NCI-H1417 treated with DMSO at 0.1 percent for 48 hours (cell line): Measurements from ENCODE around the gene FBLN1.
"Not testable (repeated sequence)": the region's sequence is repeated elsewhere in the genome, so short reads cannot be mapped to it uniquely, and the experiment has no call there.

Experiments used
- DNase-seq: peaks from one replicate; lab custom pipeline; 2025; lab: John Stamatoyannopoulos, UW

The FBLN1 gene

DNA sequence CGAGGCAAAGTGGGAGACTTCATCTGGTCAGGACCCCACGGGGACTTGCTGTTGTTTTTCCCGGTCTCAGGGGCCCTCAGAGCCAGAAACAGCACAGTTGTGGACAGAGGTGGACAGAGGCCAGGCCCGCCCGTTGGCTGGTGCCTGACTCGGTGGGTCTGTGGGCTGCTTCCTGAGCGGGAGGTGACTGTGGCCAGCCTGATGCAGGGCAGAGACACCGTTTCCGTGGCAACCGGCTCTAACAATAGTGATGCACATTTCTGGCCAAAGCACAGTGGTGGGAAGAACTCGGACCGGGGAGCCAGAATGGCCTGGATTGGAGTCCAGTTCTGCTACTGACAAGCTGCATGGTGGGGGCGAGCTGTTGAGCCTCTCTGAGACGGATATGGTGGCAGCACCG lies 110.3 kb downstream of the FBLN1 start:
- no peak for DNase-seq

DNA sequence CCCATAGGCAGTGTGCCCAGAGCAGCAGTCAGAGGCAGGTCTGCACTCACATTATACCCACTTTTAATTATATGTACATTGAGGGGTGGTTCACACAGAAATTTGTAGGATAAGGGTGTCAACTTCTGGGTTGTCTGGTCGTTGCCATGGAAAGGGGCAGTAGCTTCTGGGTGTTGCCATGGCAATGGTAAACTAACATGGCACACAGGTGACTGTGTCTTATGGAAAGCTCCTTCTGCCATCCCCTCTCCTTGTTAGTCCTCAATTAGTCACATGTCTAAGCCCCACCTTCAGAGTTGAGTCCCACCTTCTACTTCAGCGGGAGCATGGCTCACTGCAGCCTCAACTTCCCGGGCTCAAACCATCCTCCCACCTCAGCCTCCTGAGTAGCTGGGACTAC lies 112.7 kb downstream of the FBLN1 start:
- DNase-seq = no peak

DNA sequence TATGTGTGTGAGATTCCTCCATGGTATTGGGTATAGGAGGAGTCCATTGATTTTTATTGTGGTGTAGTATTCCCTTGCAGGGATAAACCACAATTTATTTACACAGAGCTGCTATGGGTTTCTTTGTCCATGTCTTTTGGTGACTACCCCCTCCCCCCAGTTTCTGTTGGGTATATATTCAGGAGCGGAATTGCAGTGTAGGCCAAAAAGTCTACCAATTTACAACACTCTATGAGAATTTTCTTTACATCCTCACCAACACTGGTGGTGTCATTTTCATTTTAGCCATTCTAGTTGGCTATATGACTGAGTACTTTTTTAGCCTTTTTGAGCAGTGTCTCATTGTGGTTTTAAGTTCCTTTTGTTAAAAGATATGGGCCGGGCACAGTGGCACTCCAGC lies 113.7 kb downstream of the FBLN1 start:
- DNase-seq = no peak

DNA sequence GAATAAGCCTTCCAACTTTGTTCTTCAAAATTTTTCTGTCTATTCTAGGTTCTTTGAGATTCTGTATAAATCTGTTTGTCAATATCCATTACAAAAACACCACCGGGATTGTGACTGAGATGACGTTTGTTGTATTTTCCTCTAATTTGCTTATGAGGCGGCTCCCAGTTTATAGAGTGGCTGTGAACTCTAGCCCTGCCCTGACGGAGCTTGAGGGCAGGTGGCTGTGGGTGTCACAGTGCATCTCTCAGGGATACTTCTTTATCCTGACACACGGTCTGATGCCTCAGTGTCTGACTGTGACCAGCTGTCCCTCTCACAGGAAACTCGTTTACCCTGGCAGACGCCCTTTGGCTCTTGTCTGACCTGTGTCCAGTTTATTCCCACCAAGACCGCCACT lies 115.3 kb downstream of the FBLN1 start:
- DNase-seq = no peak

DNA sequence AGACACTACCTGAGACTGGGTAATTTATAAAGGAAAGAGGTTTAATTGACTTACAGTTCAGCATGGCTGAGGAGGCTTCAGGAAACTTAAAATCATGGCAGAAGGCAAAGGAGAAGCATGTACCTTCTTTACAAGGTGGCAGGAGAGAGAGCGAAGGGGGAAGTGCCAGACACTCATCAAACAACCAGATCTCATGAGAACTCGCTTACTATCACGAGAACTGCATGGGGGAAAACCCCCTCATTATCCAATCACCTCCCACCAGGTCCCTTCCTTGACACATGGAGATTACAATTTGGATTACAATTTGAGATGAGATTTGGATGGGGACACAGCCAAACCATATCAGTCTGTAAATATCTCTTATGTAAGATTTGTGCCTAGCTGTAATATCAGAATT lies 118.0 kb downstream of the FBLN1 start:
- no peak for DNase-seq

DNA sequence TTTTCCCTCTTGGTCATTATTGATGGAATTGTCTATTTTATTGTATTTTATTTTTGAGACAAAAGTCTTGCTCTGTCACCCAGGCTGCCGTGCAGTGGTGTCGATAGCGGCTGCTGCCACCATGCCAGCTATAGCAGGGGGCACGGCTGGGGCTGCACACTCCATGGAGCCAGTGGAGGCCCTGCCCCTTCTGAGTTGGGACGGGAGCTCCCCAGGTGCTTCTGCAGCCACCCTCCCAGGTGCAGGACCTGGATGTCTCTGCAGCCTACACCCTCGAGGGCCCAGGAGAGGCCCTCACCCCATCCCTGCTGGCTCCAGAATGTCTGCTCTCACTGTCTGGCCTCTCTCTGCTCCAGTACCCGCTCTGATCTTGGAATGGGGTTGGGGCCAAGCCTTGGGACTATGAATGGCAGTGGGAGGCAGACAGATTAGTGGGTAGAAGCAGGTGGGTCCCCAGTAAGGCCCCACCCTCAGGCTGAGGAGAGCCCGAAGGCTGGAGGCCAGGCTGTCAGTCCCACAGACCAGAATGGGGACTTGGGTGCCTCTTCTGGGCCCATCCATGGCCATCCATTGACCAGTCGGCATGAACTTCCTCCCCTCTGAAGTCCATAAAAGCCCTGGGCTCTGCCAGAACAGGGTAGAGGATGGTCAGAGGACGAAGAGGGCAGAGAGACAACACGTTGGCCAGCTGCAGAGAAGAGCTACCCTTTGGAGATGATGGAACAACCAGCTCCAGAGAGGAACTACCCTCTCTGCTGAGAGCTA lies 119.3 kb downstream of the FBLN1 start:
- DNase-seq = no peak

DNA sequence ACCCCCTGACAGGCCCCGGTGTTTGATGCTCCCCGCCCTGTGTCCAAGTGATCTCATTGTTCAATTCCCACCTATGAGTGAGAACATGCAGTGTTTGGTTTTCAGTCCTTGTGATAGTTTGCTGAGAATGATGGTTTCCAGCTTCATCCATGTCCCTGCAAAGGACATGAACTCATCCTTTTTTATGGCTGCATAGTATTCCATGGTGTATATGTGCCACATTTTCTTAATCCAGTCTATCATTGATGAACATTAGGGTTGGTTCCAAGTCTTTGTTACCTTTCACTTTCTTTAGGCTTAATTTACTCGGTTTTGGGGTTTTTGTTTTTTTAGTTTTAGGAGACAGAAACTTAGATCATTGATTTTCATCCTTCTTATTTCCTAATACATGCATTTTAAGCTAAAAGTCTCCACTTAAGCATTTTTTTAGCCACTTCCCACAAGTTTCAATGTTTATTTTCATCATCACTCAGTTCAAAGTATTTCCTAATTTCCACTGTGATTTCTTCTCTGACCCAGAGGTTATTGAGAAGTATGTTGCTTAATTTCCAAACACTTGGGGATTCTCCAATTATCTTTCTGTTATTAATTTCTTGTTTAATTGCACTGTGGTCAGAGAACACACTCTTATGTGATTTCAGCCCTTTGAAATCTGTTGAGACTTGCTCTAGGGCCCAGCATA lies 120.9 kb downstream of the FBLN1 start:
- not testable (repeated sequence) for DNase-seq

DNA sequence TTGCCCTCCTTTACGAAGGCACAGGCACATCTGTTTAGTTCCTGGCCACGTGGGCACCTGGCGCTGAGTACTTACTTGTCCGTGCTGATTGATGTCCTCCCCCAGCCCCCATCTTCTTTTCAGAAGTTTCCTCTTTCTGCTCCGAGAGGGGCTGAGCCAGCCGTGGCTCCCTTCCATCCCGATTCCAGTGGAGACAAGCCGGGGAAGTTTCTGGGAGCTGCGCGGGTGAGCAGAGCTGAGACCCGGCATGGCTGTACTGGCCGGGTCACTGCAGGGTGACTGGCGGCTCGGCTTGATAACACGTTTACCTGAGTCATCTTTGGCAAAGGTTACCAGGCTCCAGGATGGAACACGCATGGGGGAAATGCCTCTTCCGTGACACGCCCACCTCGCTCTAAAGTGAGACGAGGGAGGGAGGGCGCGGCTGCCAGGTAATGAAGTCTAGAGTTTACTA lies 123.5 kb downstream of the FBLN1 start:
- DNase-seq = no peak

DNA sequence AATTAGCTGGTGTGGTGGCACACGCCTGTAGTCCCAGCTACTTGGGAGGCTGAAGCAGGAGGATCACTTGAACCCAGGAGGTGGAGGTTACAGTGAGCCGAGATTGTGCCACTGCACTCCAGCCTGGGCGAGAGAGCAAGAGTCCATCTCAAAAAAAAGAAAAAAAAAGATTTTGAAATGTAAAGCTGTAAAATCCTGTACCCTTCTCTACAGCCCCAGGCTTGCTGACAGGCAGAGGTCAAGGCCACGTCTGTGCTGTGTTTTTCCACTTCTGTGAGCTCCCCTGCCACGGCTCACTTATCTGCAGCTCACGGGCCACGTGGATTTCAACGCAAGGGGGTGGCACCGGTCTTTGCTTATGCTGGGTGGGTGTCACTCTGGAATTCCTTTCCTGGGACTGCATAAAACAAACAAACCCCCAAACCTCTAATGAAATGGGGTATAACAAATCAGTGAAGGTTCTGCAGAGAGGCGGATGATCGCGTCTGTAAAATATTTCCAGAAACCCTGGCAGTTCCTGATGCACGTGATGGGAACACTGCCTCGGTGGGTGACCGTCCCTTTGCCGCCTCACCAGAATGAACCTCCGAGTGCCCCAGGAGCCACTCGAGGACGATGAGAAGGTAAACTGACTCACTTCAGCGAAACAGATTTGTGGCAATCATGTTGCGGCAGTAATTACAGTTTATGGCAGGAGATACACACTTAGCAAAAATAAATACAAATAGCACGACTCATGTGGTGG lies 125.0 kb downstream of the FBLN1 start:
- DNase-seq = no peak

DNA sequence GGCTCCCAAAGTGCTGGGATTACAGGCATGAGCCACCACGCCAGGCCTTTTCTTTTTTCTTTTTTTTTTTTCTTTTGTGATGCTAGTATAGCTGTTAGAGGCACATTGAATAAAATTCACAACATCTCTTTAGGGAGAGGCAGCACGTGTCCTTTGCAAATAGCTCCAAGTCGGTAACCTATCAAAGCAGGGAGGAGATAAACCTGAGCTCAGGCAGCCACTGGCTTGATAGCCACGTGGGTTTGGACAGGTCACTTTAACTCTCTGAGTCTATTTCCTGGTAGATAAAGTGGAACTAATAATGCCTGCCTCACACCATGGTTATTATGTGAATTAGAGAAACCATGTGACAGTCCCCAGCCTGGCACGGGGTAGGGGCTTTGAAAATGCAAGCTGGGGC lies 125.8 kb downstream of the FBLN1 start:
- DNase-seq = no peak

DNA sequence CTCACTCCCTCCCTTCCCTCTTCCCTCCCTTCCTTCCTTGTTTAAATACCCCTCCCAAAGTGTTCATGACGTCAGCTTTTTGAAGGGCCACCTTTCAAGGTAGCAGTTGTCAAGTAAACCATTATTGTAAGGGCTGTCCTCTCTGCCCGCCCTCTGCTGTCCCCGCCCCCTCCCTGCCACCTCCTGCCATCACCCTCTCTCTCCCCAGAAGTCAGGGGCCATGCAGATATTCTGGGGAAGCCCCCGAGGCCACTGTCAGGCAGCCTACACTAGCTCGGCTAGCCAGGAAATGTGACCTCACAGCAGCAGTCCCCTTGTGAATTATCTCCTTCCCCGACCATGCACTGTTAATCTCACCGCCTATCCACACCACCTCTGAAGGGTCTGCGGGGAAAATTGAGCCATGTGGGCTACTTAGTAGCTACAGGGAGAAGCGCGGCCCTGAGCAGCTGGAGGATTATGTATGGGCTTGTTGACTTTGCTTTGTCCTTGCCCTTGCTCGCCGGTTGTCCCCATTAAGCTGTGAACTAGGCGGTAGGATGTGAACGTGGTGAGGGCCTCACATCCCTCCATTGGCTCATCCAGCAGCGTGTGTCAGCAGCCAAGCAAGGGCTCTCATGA lies 126.9 kb downstream of the FBLN1 start:
- no peak for DNase-seq

DNA sequence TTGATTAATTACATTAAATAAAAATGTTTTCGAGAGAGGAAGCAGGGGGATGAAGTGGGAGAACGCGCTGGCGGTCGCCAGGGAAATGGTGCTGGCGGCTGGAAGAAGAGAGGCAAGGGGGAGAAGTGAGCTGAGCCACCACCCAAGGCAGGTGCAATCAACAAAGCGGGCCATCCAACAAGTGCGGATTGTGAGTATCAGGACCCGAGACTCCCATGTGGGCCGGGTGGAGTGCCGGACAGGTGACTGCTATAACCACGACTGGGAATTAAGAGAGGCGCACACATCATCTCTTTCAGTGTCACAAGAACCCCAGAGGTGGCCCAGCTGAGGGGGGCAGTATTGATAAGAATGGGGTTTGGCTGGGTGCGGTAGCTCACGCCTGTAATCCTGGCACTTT lies 127.8 kb downstream of the FBLN1 start:
- DNase-seq = no peak

DNA sequence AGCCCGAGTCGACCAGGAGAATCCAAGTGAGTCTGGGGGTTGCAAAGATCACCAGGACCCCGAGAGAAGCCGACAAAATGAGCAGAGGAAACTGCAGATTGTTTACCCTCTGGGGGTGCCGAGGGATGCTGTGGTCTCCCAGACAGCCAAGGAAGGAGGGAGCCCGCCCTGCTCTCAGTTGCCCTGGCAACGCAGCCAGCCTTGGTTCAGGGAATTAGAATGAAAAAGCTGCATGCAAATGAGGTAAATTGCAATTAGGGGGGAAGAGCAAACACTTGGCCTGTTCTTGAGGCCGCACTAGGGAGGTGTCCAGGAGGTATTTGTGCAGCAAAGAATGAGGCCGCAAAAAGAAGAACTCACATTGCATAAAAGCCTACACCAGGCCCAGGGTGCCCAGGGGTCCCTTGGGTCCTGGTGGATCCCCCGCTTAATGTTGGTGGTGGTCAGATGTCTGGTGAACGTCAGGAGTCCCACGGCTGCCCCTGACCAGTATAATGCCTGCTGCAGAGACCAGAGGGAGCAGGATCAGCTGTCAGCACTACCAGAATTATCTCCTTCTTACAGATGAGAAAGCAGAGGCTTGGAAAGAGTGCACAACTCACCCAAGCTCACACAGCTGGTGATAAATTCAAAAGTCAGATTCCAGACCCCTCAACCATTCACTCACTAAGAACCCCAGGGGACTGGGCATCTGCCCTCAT lies 128.6 kb downstream of the FBLN1 start:
- DNase-seq = no peak

DNA sequence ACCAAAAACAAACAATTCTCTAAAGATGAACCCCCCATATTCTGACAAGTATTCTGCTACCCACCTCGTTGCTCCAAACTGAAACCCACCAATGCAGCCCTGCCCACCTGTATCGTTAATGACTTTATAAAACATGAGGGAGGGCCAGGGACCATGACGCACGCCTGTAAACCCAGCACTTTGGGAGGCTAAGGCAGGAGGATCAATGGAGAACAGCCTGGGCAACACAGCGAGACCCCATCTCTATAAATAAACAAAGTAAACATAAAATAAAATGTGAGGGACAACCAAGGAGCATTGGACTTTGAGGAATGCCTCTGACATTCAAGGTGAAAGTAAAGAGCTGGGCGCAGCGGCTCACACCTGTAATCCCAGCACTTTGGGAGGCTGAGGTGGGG lies 129.2 kb downstream of the FBLN1 start:
- no peak for DNase-seq

DNA sequence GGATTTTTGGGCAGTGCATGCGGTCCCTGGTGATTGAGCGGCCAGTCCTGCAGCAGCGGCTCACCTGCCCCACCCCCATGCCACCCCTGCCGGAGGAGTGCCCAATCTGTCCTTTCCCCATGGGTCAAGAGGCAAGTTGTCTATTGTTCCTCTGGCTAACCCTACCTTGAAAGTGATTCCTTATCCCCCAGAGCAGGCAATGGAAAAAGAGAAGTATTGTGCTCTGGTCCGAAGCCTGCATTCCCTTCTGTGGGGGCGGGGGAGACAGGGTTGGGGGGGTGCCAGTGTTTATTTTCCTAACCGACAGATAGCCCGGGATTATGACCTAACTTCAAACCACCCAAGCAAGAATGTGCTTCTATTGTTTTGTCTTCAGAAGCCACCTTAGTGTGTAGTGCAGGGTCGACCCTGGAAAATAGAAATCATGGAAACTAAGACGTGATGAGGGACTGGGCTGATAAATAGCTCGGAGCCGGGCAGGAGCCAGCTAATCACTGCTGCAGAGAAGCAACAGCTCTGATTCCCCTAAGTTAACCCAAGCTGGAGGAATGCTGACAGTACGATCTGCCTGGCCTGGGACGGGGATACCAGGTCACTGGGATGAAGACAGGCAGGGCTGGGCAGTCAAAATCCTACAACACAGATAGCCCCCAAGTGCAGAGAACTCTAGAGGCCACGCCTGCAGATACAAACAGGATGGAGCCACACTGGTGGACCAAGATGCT lies 130.3 kb downstream of the FBLN1 start:
- DNase-seq = no peak

DNA sequence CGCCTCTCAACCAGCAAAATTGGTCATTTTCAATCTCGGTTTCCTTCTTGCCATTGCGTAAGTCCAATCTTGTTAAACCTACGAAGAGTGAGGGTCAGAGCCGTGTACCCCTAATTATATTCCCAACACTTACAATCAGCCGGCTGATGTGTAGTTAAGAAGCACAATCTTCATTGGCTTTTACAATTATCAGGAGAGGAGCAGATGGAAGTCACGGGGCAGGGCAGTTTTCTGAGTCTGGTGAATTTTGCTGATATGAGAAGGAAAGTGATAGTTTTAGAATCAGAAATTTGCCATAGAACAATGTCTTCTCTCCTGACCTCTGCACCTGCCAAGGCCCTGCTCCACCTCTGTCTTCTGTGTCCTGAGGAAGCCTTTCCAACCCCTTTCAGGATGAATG lies 134.0 kb downstream of the FBLN1 start:
- no peak for DNase-seq

DNA sequence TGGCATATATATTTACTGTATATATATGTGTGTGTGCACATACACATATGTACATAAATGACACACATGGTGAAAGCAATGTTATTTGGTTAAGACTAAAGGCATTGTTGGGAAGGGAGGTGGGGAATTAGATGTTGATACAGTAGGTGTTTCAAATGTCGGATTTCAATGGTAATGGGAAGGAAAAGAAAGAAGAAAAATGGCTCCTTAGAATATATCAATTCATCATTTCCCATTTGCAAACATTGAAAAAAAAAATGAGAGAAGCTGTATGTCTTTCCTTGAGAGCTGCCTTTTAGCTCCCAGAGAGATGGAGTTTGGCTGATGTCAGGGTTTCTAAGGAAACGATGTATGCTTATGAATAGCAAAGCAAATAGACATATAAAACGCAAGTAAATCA lies 135.5 kb downstream of the FBLN1 start:
- no peak for DNase-seq

DNA sequence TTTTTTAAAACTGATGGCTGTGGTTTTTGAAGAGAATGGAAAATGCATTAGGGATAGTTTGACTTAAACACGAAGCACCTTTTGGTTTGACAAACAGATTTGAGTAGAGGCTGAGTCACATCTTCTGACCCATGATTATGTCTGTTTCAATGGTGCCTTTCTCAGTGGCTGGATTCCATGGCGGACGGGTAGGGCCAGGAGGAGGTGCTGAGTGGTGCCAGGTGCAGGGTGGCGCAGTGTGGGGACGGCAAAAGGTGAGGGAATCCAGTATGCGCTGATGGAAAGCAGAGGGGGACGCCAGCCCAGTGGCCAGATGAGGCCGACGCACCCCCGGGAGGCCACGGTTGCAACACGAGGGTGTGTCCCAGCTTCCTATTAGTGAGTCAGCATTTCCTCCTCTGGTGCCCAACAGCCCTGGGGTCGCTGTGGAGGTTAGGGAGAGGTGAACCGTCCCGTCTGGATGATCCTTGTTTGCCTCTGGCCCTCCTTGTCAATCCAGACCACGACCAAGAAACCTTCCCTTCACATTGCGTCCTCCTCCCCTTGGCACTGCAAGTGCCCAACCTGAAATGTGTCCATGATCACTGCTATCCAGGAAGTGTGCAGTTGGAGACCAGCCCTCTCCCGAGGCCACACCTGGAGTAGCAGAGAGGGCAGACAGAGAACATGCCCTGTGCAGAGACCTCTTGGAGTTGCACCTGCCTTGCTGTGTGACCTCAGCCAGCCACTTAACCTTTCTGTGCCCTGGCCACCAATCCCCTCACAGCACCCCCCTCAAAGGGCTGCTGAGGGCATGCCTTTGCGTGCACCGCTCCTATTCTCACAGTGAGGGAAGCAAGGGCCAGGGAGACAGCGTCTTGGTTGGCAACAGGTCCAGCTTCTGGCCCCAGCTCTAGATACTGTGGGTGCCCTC lies 136.4 kb downstream of the FBLN1 start:
- DNase-seq = no peak

DNA sequence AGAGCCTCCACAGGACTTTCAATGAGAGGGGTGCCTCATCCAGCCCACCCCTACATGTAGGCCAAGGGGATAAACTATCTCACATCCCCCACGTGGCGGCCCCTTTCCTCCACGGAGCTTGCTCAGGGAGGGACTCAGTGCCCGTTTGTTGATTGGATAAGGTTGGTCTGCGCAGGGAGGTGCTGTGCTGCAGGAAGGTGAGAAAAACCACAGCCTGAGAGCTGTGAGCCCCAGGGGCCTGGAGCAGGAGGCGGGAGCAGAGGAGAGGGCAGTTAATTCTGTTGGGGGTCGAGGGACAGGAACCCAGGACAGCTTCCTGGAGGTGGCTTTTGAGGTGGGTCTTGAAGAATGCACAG lies 137.0 kb downstream of the FBLN1 start:
- no peak for DNase-seq

DNA sequence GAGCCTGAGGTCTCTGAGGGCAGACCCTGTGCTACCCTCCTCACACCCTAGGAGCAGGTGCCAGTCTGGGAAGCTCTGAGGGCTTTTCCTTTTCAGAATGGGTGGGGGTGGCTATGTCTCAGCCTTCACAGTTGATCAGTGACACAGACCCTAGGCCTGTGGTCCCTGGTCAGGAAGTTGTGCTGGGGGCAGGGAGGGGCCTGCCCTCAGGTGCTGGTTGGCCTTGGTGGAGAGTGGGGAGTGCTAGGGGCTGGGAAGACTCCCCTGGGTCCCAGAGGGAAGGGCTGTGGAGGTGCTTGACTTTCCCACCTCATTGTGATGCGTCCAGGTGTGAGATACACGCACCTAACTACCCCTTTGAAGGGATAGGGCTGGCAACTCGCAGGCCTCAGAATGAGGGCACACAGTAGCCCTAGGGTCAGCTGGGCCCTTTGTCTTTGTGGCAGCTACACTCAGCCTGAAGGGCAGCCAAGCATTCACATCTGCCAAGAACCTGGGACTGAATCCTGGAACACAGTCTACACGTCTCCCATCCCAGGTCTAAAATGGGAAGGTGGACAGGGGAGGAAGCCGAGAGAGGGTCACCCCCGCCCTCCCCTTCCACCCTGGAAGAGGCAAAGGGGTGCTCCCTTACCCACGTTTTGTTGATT lies 137.7 kb downstream of the FBLN1 start:
- no peak for DNase-seq
